Aorta (tissue), 5 donors: Measurements from ENCODE around the gene B3GNT4. TPM values are rescaled to one million over a fixed set of nuclear protein-coding genes. Genes with fewer than 3 reads are reported as not detected.
"Not testable (repeated sequence)": the region's sequence is repeated elsewhere in the genome, so short reads cannot be mapped to it uniquely, and the experiment has no call there.

Experiments
- ATAC-seq: fragments of 200-7000 bp; cut with Tn5 transposase; one replicate; pipeline ENCODE4 v1.9.1; 2022; ENCODE audit warnings: moderate library complexity; ENCODE audit not compliant: low FRiP score
- DNase-seq, 2 donors: peaks; one replicate each; pipeline ENCODE4 v3.0.0-alpha.2; 2020
- H3K27ac ChIP-seq, 2 donors: one replicate each; pipeline ENCODE4 v1.5.1; 2013; ENCODE audit warnings: low read length in 2 of 2, mild to moderate bottlenecking in 2 of 2, moderate library complexity in 2 of 2, control low read depth in 1 of 2, inconsistent platforms in 1 of 2, low read depth in 1 of 2
- H3K27me3 ChIP-seq, 2 donors: one replicate each; pipeline ENCODE4 v1.6.1; 2013; ENCODE audit warnings: control low read depth in 1 of 2, low read length in 1 of 2, mild to moderate bottlenecking in 1 of 2, moderate library complexity in 1 of 2; ENCODE audit not compliant: insufficient read depth in 2 of 2, control insufficient read depth in 1 of 2
- H3K36me3 ChIP-seq, 2 donors: one replicate each; pipeline ENCODE4 v1.6.1; 2013; ENCODE audit warnings: control low read depth in 1 of 2, low read length in 1 of 2, mild to moderate bottlenecking in 1 of 2; ENCODE audit not compliant: insufficient read depth in 2 of 2, control insufficient read depth in 1 of 2
- H3K4me1 ChIP-seq, 2 donors: one replicate each; pipeline ENCODE4 v1.6.1; 2013; ENCODE audit warnings: low read length in 2 of 2, control low read depth in 1 of 2, mild to moderate bottlenecking in 1 of 2, moderate library complexity in 1 of 2; ENCODE audit not compliant: insufficient read depth in 2 of 2, control insufficient read depth in 1 of 2
- H3K4me3 ChIP-seq, 2 donors: one replicate each; pipeline ENCODE4 v1.5.1; 2013; ENCODE audit warnings: low read length in 2 of 2, control low read depth in 1 of 2, mild to moderate bottlenecking in 1 of 2
- H3K9me3 ChIP-seq: one replicate; pipeline ENCODE4 v1.6.1; 2013; ENCODE audit warnings: mild to moderate bottlenecking, low read length; ENCODE audit not compliant: control insufficient read depth
- WGBS, 2 donors: extraction: QIAGEN DNeasy Blood & Tissue Kit; methylation state at CpG; one replicate each; pipeline ENCODE4 v1.1.7; 2013; 5-methylcytosine and 5-hydroxymethylcytosine counted together
- intact Hi-C, 2 donors: fragments of 100-400 bp; cut with DNase I; formaldehyde crosslinking; loops; one replicate each; pipeline versions ENCODE4 v1.14.2 to v1.15.0; 2022
- polyA plus RNA-seq, 2 donors: library from polyadenylated mRNA; stranded (reverse); fragments of 200-250 nt; gene quantifications; one replicate each; pipeline ENCODE4 v1.2.3, GENCODE V29; 2013
- total RNA-seq, 2 donors: library from RNA; stranded (reverse); fragmentation: NEBNext Ultra II Directional; extraction: Animal tissue kit (Norgen Biotek cat#: 25700); gene quantifications; one replicate each; pipeline ENCODE4 v1.2.1, GENCODE V29; 2021
- donor health status: healthy with polysubstance abuse.
- donor health status: Bipolar disorder and iron deficiency.
- donor health status: DM: no; HTN: no; CAD: no.
- donor health status: DM: no; HTN: no; CAD: no.
- donor health status: DM: yes; HTN: yes; CAD: no.

Gene B3GNT4
- total and polyA plus RNA-seq, 4 donors, result 0.38 TPM; not detected in 3

DNA sequence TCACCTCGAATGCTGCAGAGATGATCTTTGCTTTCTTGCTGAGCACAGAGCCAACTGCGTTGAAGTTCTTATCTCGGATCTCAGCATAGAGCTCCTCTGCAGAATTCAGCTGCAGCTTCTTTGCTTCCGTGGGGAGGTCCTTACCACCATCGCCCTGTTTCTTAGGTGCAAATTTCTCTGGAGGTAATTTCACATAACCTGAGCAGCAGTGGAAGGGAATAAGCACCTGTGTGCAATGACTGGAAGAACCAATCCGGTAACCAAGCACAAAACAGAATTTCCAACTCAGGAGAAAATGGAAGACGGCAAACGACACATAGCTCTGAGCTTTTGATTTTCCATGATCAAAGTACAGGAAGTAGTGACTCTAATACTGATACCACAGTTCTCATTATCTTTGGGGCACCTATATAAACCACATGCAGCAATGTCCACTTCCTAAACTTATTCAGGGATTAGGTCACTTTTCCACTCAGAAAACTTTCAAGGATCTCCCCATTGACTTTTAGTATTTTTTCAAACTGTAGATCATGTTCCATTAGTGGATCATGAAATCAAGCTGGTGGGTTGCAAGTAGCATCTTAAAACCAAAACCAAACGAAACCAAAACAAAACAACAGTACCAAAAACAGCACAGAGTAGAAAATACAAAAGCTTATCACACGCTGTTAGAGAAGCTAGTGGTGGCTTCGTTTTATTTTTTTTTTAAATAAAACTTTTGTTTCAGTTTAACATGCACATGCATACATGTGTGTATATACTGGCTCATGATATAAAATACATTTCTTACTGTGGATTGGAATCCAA lies 41.3 kb downstream of the B3GNT4 start:
- no peaks in the 10 kb centered on the region for H3K9me3 ChIP-seq
- peaks cover 0 to 4% of the 10 kb centered on the region in 2 donors for H3K36me3 ChIP-seq
- DNase-seq (no peak), ATAC-seq (no peak)
- WGBS, 2 donors, result 86 to 87% methylated on average over 11 of the region's 11 CpGs
- no peak overlapping the region for H3K4me3 ChIP-seq
- no peaks in the 10 kb centered on the region for H3K27me3 ChIP-seq
- no peaks in the 10 kb centered on the region for H3K4me1 ChIP-seq
- H3K27ac ChIP-seq, result no peak overlapping the region
- intact Hi-C loops, result no loop called here

DNA sequence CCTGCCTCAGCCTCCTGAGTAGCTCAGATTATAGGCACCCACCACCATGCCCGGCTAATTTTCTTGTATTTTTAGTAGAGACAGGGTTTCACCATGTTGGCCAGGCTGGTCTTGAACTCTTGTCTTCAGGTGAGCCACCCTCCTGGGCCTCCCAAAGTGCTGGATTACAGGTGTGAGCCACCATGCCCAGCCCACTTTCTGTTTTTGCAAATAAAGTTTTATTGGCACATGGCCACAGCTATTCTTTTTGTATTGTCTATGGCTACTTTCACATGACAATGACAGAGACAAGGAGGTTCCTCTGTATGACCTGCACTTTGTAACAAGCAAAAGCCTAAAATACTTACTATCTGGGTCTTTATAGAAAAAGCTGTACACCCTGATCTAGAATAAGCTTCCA lies 42.0 kb downstream of the B3GNT4 start:
- H3K4me1 ChIP-seq, result no peaks in the 10 kb centered on the region
- intact Hi-C loops, result no loop called here

DNA sequence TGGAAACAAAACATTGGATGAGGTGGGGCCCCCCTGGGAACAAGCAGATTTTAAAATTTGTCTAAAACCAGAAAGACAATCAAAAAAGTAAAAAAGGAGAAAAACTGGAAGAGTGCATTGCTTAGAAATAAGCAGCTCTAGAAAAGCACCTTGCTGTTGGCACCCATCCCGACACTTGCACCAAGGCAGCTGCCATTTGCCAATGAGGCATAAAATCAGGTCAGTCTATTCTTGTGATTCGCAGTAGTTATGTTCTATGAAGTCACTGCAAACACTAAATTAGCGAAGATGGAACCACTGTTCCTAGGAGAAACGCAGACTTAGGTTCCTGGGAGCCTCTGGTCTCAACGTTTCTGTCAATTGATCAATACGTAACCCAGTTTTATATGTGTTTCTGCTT lies 46.5 kb downstream of the B3GNT4 start:
- ATAC-seq, result no peak
- DNase-seq, result no peak
- intact Hi-C loops, result no loop called here
- 93 to 95% methylated on average over 6 of the region's 6 CpGs for WGBS, 2 donors
- Histone ChIP-seq H3K4me1 (no peaks in the 10 kb centered on the region), H3K27ac (no peak overlapping the region), H3K36me3 (no peaks in the 10 kb centered on the region), H3K27me3 (no peaks in the 10 kb centered on the region), H3K4me3 (no peak overlapping the region), H3K9me3 (no peaks in the 10 kb centered on the region)

More for the DNA sequence above, 42.0 kb downstream of the B3GNT4 start:
- no peak overlapping the region for H3K4me3 ChIP-seq
- H3K27me3 ChIP-seq, result no peaks in the 10 kb centered on the region
- no peaks in the 10 kb centered on the region for H3K9me3 ChIP-seq
- DNase-seq (no peak), ATAC-seq (no peak)
- H3K27ac ChIP-seq, result no peak overlapping the region
- 99 to 100% methylated on average over 1 of the region's 1 CpG for WGBS, 2 donors
- peaks cover 0 to 4% of the 10 kb centered on the region in 2 donors for H3K36me3 ChIP-seq

DNA sequence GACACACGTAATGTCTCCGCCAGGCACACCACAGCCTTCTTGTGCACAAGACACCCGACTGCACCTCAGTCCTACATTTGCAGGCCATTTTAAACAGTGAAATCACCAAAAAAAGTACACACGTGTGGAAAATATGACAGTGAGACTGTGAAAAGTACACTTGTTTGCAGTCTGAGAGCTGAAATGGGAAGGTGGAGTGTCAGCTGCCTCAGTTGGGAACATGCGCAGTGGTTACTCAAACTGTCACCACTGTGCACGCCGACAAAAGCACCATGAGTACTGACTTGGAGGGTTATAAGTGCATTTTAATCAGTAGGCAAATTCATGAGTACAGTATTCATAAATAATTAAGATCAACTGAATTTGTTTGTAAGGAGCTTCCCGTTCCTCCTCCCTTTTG lies 47.0 kb downstream of the B3GNT4 start:
- no peak for DNase-seq
- intact Hi-C loops, result no loop called here
- Histone ChIP-seq H3K4me1 (no peaks in the 10 kb centered on the region), H3K36me3 (no peaks in the 10 kb centered on the region), H3K4me3 (no peak overlapping the region), H3K27me3 (no peaks in the 10 kb centered on the region), H3K9me3 (no peaks in the 10 kb centered on the region), H3K27ac (no peak overlapping the region)
- ATAC-seq, result no peak
- 93 to 94% methylated on average over 8 of the region's 8 CpGs for WGBS, 2 donors

DNA sequence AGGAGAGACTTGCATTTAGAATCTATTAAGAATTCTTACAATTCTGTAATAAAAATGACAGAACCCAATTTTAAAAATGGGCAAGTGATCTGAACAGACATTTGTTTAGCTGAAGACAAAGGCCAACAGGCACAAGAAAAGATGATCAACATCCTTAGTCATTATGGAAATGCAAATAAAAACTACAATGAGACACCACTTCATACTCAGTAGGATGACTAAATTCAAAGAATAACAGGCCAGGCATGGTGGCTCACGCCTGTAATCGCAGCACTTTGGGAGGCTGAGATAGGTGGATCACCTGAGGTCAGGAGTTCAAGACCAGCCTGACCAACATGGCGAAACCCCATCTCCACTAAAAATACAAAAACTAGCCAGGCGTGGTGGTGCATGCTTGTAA lies 55.0 kb downstream of the B3GNT4 start:
- H3K36me3 ChIP-seq, DNase-seq, intact Hi-C loops, ATAC-seq, H3K4me1 ChIP-seq, H3K4me3 ChIP-seq, H3K27me3 ChIP-seq, H3K9me3 ChIP-seq, H3K27ac ChIP-seq: not testable (repeated sequence)
- 96 to 100% methylated on average over 4 of the region's 4 CpGs for WGBS, 2 donors

Other genes starting within 250 kb of the B3GNT4 start
- gene BCL7A, start 181.8 kb upstream of the B3GNT4 start, total RNA-seq, result 1 to 10 TPM; 6.2 to 6.3 TPM
- gene BCL7A, start 181.8 kb upstream of the B3GNT4 start, polyA plus RNA-seq, result 1 to 10 TPM; 1.1 to 2.7 TPM
- gene MLXIP, start 125.0 kb upstream of the B3GNT4 start, total RNA-seq, result 10 to 100 TPM; 49.8 to 65.1 TPM
- gene MLXIP, start 125.0 kb upstream of the B3GNT4 start, polyA plus RNA-seq, result 10 to 100 TPM; 10.3 to 39.0 TPM
- gene IL31, start 29.5 kb upstream of the B3GNT4 start, total RNA-seq, result not detected
- not detected for gene IL31, start 29.5 kb upstream of the B3GNT4 start, polyA plus RNA-seq
- not detected for gene LRRC43, start 20.6 kb upstream of the B3GNT4 start, total RNA-seq
- not detected for gene LRRC43, start 20.6 kb upstream of the B3GNT4 start, polyA plus RNA-seq
- gene DIABLO, start 22.3 kb downstream of the B3GNT4 start, total RNA-seq, result 10 to 100 TPM; 26.5 to 28.7 TPM
- 10 to 100 TPM; 31.7 to 42.3 TPM for gene DIABLO, start 22.3 kb downstream of the B3GNT4 start, polyA plus RNA-seq
- gene VPS33A, start 62.8 kb downstream of the B3GNT4 start, total RNA-seq, result 10 to 100 TPM; 14.4 to 14.5 TPM
- gene VPS33A, start 62.8 kb downstream of the B3GNT4 start, polyA plus RNA-seq, result 1 to 10 TPM; 8.9 to 9.0 TPM
- gene CLIP1, start 219.0 kb downstream of the B3GNT4 start, total RNA-seq, result 100 to 1,000 TPM; 125 to 182 TPM
- gene CLIP1, start 219.0 kb downstream of the B3GNT4 start, polyA plus RNA-seq, result 10 to 100 TPM; 33.2 to 37.2 TPM